Measurements from ENCODE around the gene RFC5. TPM values are rescaled to one million over a fixed set of nuclear protein-coding genes. Genes with fewer than 3 reads are reported as not detected.

The RFC5 gene
- total RNA-seq, 1 experiment from 2014 or later: 50.4 TPM

- Histone ChIP-seq H3K23me2 (ENCODE audit: insufficient read length, low read depth, low read length, poor library complexity, severe bottlenecking) (no peaks in the 10 kb centered on the region), H4K5ac (ENCODE audit: insufficient read length, low read depth, low read length) (no peak overlapping the region), H4K91ac (ENCODE audit: insufficient read length, low read depth, low read length) (no peak overlapping the region), H2BK15ac (ENCODE audit: low read depth, low read length) (no peak overlapping the region), H3K56ac (ENCODE audit: insufficient read length, low read depth, low read length) (no peak overlapping the region), H3K27ac (ENCODE audit: insufficient read length, low read depth, low read length) (no peak overlapping the region), H3K4ac (ENCODE audit: low read depth, low read length) (no peak overlapping the region), H3K4me1 (ENCODE audit: insufficient read depth, low read length) (no peaks in the 10 kb centered on the region), H3K79me1 (ENCODE audit: insufficient read depth, low read depth, low read length, poor library complexity, severe bottlenecking) (no peaks in the 10 kb centered on the region), H3K9ac (ENCODE audit: extremely low read depth, insufficient read length, low read length) (no peak overlapping the region), H3T11ph (ENCODE audit: low read length) (no peak overlapping the region), H3K79me2 (ENCODE audit: insufficient read depth, low read length) (no peaks in the 10 kb centered on the region), H3K9me3 (ENCODE audit: control insufficient read depth, low read depth, low read length) (no peaks in the 10 kb centered on the region), H3K27me3 (ENCODE audit: insufficient read depth, low read length) (no peaks in the 10 kb centered on the region), H2BK12ac (ENCODE audit: insufficient read length, low read depth, low read length) (no peak overlapping the region), H4K20me1 (ENCODE audit: control insufficient read depth, insufficient read depth, insufficient read length) (no peaks in the 10 kb centered on the region), H4K8ac (replicated peaks; ENCODE audit: insufficient read length, low read depth, low read length) (no peak overlapping the region), H2BK5ac (ENCODE audit: insufficient read length, low read length) (no peak overlapping the region), H2AFZ (ENCODE audit: low read length) (no peak overlapping the region), H3K4me2 (ENCODE audit: insufficient read depth, insufficient read length, low read length) (no peak overlapping the region), H3K18ac (ENCODE audit: insufficient read length, low read depth, low read length) (no peak overlapping the region), H2BK120ac (ENCODE audit: low read depth, low read length, poor library complexity, severe bottlenecking) (no peak overlapping the region), H3K14ac (ENCODE audit: insufficient read depth, low read length) (no peak overlapping the region), H3K23ac (ENCODE audit: insufficient read length, low read depth, low read length) (no peak overlapping the region), H2BK20ac (ENCODE audit: low read depth, low read length, poor library complexity, severe bottlenecking) (no peak overlapping the region), H2AK5ac (ENCODE audit: insufficient read length, low read length) (no peak overlapping the region)
- peaks cover 1% of the 10 kb centered on the region; the same call in 1 of the 2 replicates for H3K27me3 Mint-ChIP-seq (ENCODE audit: low read depth)
- no peak overlapping the region; a peak in 1 of 7 replicates for H3K27ac Mint-ChIP-seq
- H3K4me1 Mint-ChIP-seq: peaks cover 0 to 4% of the 10 kb centered on the region in 2 experiments; a peak in 2 of 4 replicates
- DNase-seq: no peak
- no peak for TF ChIP-seq CTCF (conservative IDR thresholded peaks at IDR 0.05)
- H3K36me3 Mint-ChIP-seq (ENCODE audit: insufficient read depth in 1 of 3, low read depth in 3 of 3): no peaks in the 10 kb centered on the region
- no peak overlapping the region for H3K4me3 Mint-ChIP-seq
- no CpG with 5 or more reads among the region's 3 CpGs for whole genome bisulfite sequencing (ENCODE audit: extremely low coverage, insufficient read length, low lambda C conversion rate)
- no peaks in the 10 kb centered on the region; a peak in 1 of 5 replicates for H3K9me3 Mint-ChIP-seq
Measured at GRCh38 chr12:117994551-117995438, 21.7 kb upstream of the RFC5 start.

Data from H9 (cell line).